Skeletal muscle satellite cell (primary cell): Measurements from ENCODE around the gene PCNX4.

Experiments
- H3K27me3 ChIP-seq: 2 replicates; pipeline ENCODE4 v1.7.0; 2013; ENCODE audit warnings: low read length; ENCODE audit not compliant: control insufficient read depth, insufficient read depth
- H3K36me3 ChIP-seq: 2 replicates; pipeline ENCODE4 v1.7.0; 2013; ENCODE audit warnings: mild to moderate bottlenecking, control low read depth, low read length; ENCODE audit not compliant: insufficient read depth
- H3K4me1 ChIP-seq: 2 replicates; pipeline ENCODE4 v1.7.0; 2013; ENCODE audit warnings: low read length; ENCODE audit not compliant: control insufficient read depth, insufficient read depth
- H3K4me2 ChIP-seq: 2 replicates; pipeline ENCODE4 v1.7.0; 2013; ENCODE audit warnings: mild to moderate bottlenecking, low read length
- H3K4me3 ChIP-seq: 2 replicates; pipeline ENCODE4 v1.7.0; 2013; ENCODE audit warnings: low read length
- H3K9ac ChIP-seq: 2 replicates; pipeline ENCODE4 v1.7.0; 2013; ENCODE audit warnings: mild to moderate bottlenecking, low read depth, low read length, moderate library complexity
- H3K9me3 ChIP-seq: replicated peaks from 2 replicates; pipeline ENCODE4 v1.7.0; 2013; ENCODE audit warnings: mild to moderate bottlenecking, control low read depth, low read length

PCNX4 gene

GRCh38 chr14:60102389-60102788, 10.7 kb downstream of the PCNX4 start:
- no peak overlapping the region for H3K9ac ChIP-seq
- no peak overlapping the region for H3K4me3 ChIP-seq
- H3K4me2 ChIP-seq: peak overlapping the region; percentile 48
- no peaks in the 10 kb centered on the region for H3K9me3 ChIP-seq
- H3K4me1 ChIP-seq: peaks cover 27% of the 10 kb centered on the region
- no peaks in the 10 kb centered on the region for H3K27me3 ChIP-seq
- H3K36me3 ChIP-seq: peaks cover 11% of the 10 kb centered on the region

- Histone ChIP-seq H3K4me3 (no peak overlapping the region), H3K36me3 (peaks cover 25% of the 10 kb centered on the region), H3K27me3 (no peaks in the 10 kb centered on the region), H3K9me3 (no peaks in the 10 kb centered on the region), H3K9ac (peak overlapping the region; percentile 14), H3K4me1 (peaks cover 25% of the 10 kb centered on the region), H3K4me2 (peak overlapping the region; percentile 49)
These were observed 14.6 kb downstream of the PCNX4 start for GRCh38 chr14:60106339-60106738.

GRCh38 chr14:60107477-60107876, 15.8 kb downstream of the PCNX4 start:
- Histone ChIP-seq H3K36me3 (peaks cover 26% of the 10 kb centered on the region), H3K9me3 (no peaks in the 10 kb centered on the region), H3K9ac (no peak overlapping the region), H3K4me2 (no peak overlapping the region), H3K4me3 (no peak overlapping the region), H3K27me3 (no peaks in the 10 kb centered on the region), H3K4me1 (peaks cover 14% of the 10 kb centered on the region)

GRCh38 chr14:60111732-60112131, 20.0 kb downstream of the PCNX4 start:
- Histone ChIP-seq H3K9ac (no peak overlapping the region), H3K4me3 (no peak overlapping the region), H3K27me3 (no peaks in the 10 kb centered on the region), H3K36me3 (peaks cover 49% of the 10 kb centered on the region), H3K9me3 (no peaks in the 10 kb centered on the region), H3K4me2 (no peak overlapping the region), H3K4me1 (peaks cover under 1% of the 10 kb centered on the region)

GRCh38 chr14:60114881-60115280, 23.2 kb downstream of the PCNX4 start:
- Histone ChIP-seq H3K9me3 (no peaks in the 10 kb centered on the region), H3K4me3 (no peak overlapping the region), H3K4me2 (no peak overlapping the region), H3K27me3 (no peaks in the 10 kb centered on the region), H3K9ac (no peak overlapping the region), H3K36me3 (peaks cover 54% of the 10 kb centered on the region), H3K4me1 (no peaks in the 10 kb centered on the region)

- H3K36me3 ChIP-seq: peaks cover 60% of the 10 kb centered on the region
- no peak overlapping the region for H3K4me2 ChIP-seq
- no peak overlapping the region for H3K4me3 ChIP-seq
- no peaks in the 10 kb centered on the region for H3K27me3 ChIP-seq
- H3K9me3 ChIP-seq: no peaks in the 10 kb centered on the region
- H3K9ac ChIP-seq: no peak overlapping the region
- no peaks in the 10 kb centered on the region for H3K4me1 ChIP-seq
These were observed 24.5 kb downstream of the PCNX4 start for GRCh38 chr14:60116181-60116580.

GRCh38 chr14:60125918-60126317, 34.2 kb downstream of the PCNX4 start:
- no peaks in the 10 kb centered on the region for H3K9me3 ChIP-seq
- H3K4me1 ChIP-seq: no peaks in the 10 kb centered on the region
- H3K4me2 ChIP-seq: no peak overlapping the region
- H3K4me3 ChIP-seq: no peak overlapping the region
- peaks cover 79% of the 10 kb centered on the region for H3K36me3 ChIP-seq
- H3K9ac ChIP-seq: no peak overlapping the region
- no peaks in the 10 kb centered on the region for H3K27me3 ChIP-seq

GRCh38 chr14:60133487-60133886, 41.8 kb downstream of the PCNX4 start:
- Histone ChIP-seq H3K4me3 (no peak overlapping the region), H3K27me3 (no peaks in the 10 kb centered on the region), H3K9ac (no peak overlapping the region), H3K4me2 (no peak overlapping the region), H3K36me3 (peaks cover 22% of the 10 kb centered on the region), H3K4me1 (no peaks in the 10 kb centered on the region), H3K9me3 (no peaks in the 10 kb centered on the region)

GRCh38 chr14:60134702-60135101, 43.0 kb downstream of the PCNX4 start:
- Histone ChIP-seq H3K36me3 (peaks cover 16% of the 10 kb centered on the region), H3K4me3 (no peak overlapping the region), H3K4me1 (no peaks in the 10 kb centered on the region), H3K4me2 (no peak overlapping the region), H3K9me3 (no peaks in the 10 kb centered on the region), H3K27me3 (no peaks in the 10 kb centered on the region), H3K9ac (no peak overlapping the region)

GRCh38 chr14:60151715-60152114, 60.0 kb downstream of the PCNX4 start:
- Histone ChIP-seq H3K9me3 (no peaks in the 10 kb centered on the region), H3K27me3 (no peaks in the 10 kb centered on the region), H3K36me3 (peaks cover 29% of the 10 kb centered on the region), H3K4me3 (no peak overlapping the region), H3K4me2 (peak overlapping the region; percentile 26), H3K4me1 (peaks cover 18% of the 10 kb centered on the region), H3K9ac (peak overlapping the region; percentile 29)

- Histone ChIP-seq H3K4me3 (no peak overlapping the region), H3K9me3 (no peaks in the 10 kb centered on the region), H3K4me2 (no peak overlapping the region), H3K36me3 (peaks cover 20% of the 10 kb centered on the region), H3K4me1 (peaks cover 18% of the 10 kb centered on the region), H3K9ac (no peak overlapping the region), H3K27me3 (no peaks in the 10 kb centered on the region)
These were observed 62.3 kb downstream of the PCNX4 start for GRCh38 chr14:60153991-60154390.

- Histone ChIP-seq H3K4me1 (peaks cover 18% of the 10 kb centered on the region), H3K9me3 (no peaks in the 10 kb centered on the region), H3K27me3 (no peaks in the 10 kb centered on the region), H3K36me3 (peaks cover 20% of the 10 kb centered on the region), H3K4me2 (no peak overlapping the region), H3K9ac (no peak overlapping the region), H3K4me3 (no peak overlapping the region)
These were observed 62.9 kb downstream of the PCNX4 start for GRCh38 chr14:60154671-60155070.
